ENCODE measurements around the gene TNFAIP2.

DNA sequence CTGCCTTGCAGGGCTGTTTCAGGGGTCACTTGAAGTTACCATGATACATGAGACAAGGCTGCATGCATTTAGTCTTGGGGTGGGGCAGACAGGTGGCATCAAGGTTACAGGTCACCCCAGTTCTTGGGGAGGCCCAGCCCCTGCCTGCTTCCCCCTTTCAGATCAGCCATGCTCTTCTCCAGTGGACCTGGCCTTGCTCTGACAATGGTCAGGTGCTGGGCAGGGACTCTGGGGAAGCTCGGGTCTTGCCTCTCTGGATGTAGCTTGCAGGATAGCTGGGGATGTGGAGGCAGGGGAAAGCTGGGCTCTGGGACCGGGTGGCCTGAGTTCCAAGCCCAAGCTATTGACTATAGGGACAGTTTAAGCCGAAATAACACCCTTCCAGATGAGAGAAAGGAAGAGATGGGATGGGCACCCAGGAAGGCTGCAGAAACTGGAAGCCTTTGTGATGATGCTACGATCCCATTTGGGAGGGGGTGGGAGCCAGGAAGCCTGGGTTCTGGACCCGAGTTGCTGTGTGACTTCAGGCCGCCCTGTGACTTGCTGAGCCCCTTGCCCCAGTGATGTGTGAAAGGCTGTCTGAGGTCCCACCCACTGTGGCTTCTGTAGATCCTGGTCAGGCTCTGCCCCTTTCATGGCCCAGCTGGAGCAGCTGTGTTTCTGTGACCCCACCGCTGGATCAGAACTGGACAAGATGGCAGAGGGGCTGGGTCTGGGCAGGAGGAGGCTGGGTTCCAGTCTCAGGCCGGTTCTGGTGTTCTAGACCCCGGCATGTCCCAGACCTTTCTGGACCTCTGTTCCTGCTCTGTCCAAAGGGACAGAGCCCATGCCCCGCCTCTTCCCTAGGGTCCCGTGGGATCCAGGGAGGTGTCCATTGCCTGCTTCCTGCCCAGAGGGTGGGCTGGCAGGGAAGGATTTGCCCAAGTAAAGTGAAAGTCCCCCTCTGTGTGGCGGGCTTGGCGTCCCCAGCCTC lies 2.1 kb downstream of the TNFAIP2 start:
- TF ChIP-seq, protein P1, sequence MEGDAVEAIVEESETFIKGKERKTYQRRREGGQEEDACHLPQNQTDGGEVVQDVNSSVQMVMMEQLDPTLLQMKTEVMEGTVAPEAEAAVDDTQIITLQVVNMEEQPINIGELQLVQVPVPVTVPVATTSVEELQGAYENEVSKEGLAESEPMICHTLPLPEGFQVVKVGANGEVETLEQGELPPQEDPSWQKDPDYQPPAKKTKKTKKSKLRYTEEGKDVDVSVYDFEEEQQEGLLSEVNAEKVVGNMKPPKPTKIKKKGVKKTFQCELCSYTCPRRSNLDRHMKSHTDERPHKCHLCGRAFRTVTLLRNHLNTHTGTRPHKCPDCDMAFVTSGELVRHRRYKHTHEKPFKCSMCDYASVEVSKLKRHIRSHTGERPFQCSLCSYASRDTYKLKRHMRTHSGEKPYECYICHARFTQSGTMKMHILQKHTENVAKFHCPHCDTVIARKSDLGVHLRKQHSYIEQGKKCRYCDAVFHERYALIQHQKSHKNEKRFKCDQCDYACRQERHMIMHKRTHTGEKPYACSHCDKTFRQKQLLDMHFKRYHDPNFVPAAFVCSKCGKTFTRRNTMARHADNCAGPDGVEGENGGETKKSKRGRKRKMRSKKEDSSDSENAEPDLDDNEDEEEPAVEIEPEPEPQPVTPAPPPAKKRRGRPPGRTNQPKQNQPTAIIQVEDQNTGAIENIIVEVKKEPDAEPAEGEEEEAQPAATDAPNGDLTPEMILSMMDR (conservative IDR thresholded peaks at IDR 0.05; ENCODE audit: low read length) = no peak
- no peak for TF ChIP-seq EZH2phosphoT487 (IDR thresholded peaks at IDR 0.05; ENCODE audit: borderline replicate concordance, low read depth, low read length)
